SK-N-SH (cell line): ENCODE measurements around the gene FAM184A. TPM values are rescaled to one million over a fixed set of nuclear protein-coding genes. Genes with fewer than 3 reads are reported as not detected.

Source experiments
- CTCF ChIA-PET: fragments of 300-600, 350-600 bp; formaldehyde crosslinking; extraction: SDS; loops from one replicate; lab custom pipeline; 2021; lab: Yijun Ruan, JAX
- POLR2A ChIA-PET: fragments of 350-600 bp; sonication (Branson Sonifier 250); formaldehyde crosslinking; extraction: SDS; loops from one replicate; lab custom pipeline; 2020; ENCODE audit warnings: antibody characterized with exemption, inconsistent platforms; lab: Yijun Ruan, JAX
- DNase-seq: peaks from one replicate; pipeline ENCODE4 v3.0.0; 2012
- H2AFZ ChIP-seq: fragments of 200-600 bp; sonication (generic); 2 replicates; pipeline ENCODE4 v1.8.1; 2016; ENCODE audit warnings: antibody characterized with exemption, mild to moderate bottlenecking, low read depth
- H3F3A ChIP-seq: fragments of 200-600 bp; sonication (generic); replicated peaks from 2 replicates; pipeline ENCODE3; 2016; ENCODE audit warnings: antibody characterized with exemption, mild to moderate bottlenecking; ENCODE audit not compliant: insufficient read depth
- H3K27ac ChIP-seq, 2 experiments: fragments of 200-500 bp in 1 of 2; fragments of 200-600 bp in 1 of 2; sonication (Bioruptor generic) in 1 of 2; sonication (generic), shearing (Covaris generic) in 1 of 2; 2 replicates each; pipeline versions ENCODE4 v1.5.1 to v1.6.1; 2014 to 2016; ENCODE audit warnings: low read depth in 2 of 2, inconsistent platforms in 1 of 2, low read length in 1 of 2, mild to moderate bottlenecking in 1 of 2, mixed read lengths in 1 of 2
- H3K27me3 ChIP-seq: fragments of 200-600 bp; sonication (generic), shearing (Covaris generic); 2 replicates; pipeline ENCODE4 v1.6.1; 2016; ENCODE audit warnings: mixed run types; ENCODE audit not compliant: insufficient read depth
- H3K36me3 ChIP-seq, 2 experiments: fragments of 200-500 bp in 1 of 2; fragments of 200-600 bp in 1 of 2; sonication (Bioruptor generic) in 1 of 2; sonication (generic) in 1 of 2; replicated peaks in 1 of 2; 2 replicates each; pipeline versions ENCODE3 to v1.5.1; 2014 to 2016; ENCODE audit warnings: low read length in 1 of 2, mild to moderate bottlenecking in 1 of 2; ENCODE audit not compliant: insufficient read depth in 2 of 2, control insufficient read depth in 1 of 2
- H3K4me1 ChIP-seq, 2 experiments: fragments of 200-500 bp in 1 of 2; fragments of 200-600 bp in 1 of 2; sonication (Bioruptor generic) in 1 of 2; sonication (generic), shearing (Covaris generic) in 1 of 2; 2 replicates each; pipeline versions ENCODE4 v1.5.1 to v1.6.1; 2014 to 2016; ENCODE audit warnings: low read depth in 1 of 2, low read length in 1 of 2, mixed run types in 1 of 2; ENCODE audit not compliant: insufficient read depth in 2 of 2, control insufficient read depth in 1 of 2
- H3K4me2 ChIP-seq: fragments of 200-600 bp; sonication (generic), shearing (Covaris generic); 2 replicates; pipeline ENCODE4 v1.6.1; 2017; ENCODE audit warnings: mixed run types
- H3K4me3 ChIP-seq, 2 experiments: fragments of 200-500 bp in 1 of 2; fragments of 200-600 bp in 1 of 2; sonication (Bioruptor generic) in 1 of 2; sonication (generic), shearing (Covaris generic) in 1 of 2; 2 replicates each; pipeline versions ENCODE4 v1.5.1 to v1.8.1; 2014 to 2016; ENCODE audit warnings: low read depth in 2 of 2, inconsistent platforms in 1 of 2, low read length in 1 of 2, mild to moderate bottlenecking in 1 of 2, mixed read lengths in 1 of 2, moderate library complexity in 1 of 2
- H3K79me2 ChIP-seq: fragments of 200-600 bp; sonication (generic); 2 replicates; pipeline ENCODE4 v1.8.1; 2017; ENCODE audit warnings: mild to moderate bottlenecking; ENCODE audit not compliant: insufficient read depth
- H3K9ac ChIP-seq: fragments of 200-600 bp; sonication (generic); 2 replicates; pipeline ENCODE4 v1.6.1; 2017; ENCODE audit warnings: mixed run types
- H3K9me2 ChIP-seq: fragments of 200-600 bp; sonication (generic); 2 replicates; pipeline ENCODE4 v1.6.1; 2017; ENCODE audit warnings: mixed run types
- H3K9me3 ChIP-seq: fragments of 200-600 bp; sonication (generic); 2 replicates; pipeline ENCODE4 v1.6.1; 2017; ENCODE audit warnings: mixed run types, mild to moderate bottlenecking, moderate library complexity
- H4K20me1 ChIP-seq: fragments of 200-600 bp; sonication (generic); 2 replicates; pipeline ENCODE4 v1.6.1; 2017; ENCODE audit warnings: mild to moderate bottlenecking, mixed run types; ENCODE audit not compliant: insufficient read depth
- CTCF ChIP-seq: fragments of 200-600 bp; sonication (generic); IDR thresholded peaks from 2 replicates; pipeline ENCODE4 v1.6.1; 2017; ENCODE audit warnings: antibody characterized with exemption, mild to moderate bottlenecking, moderate library complexity
- EP300 ChIP-seq, 2 experiments: IDR thresholded peaks; 2 replicates each; pipeline versions ENCODE4 v1.4.0 to v1.6.1; 2012; ENCODE audit warnings: borderline replicate concordance in 1 of 2, low read depth in 1 of 2, low read length in 1 of 2
- RAD21 ChIP-seq: IDR thresholded peaks from 2 replicates; pipeline ENCODE4 v1.6.1; 2012; ENCODE audit warnings: mild to moderate bottlenecking, low read length
- RCOR1 ChIP-seq: fragments of 150-350 bp; IDR thresholded peaks from 2 replicates; pipeline ENCODE4 v1.6.1; 2017; ENCODE audit warnings: antibody characterized with exemption, low read length
- REST ChIP-seq: IDR thresholded peaks from 2 replicates; pipeline ENCODE4 v1.6.1; 2012; ENCODE audit warnings: mild to moderate bottlenecking, low read depth, low read length, moderate library complexity
- RXRA ChIP-seq: IDR thresholded peaks from 2 replicates; pipeline ENCODE4 v1.4.0; 2012; ENCODE audit warnings: low read depth, mild to moderate bottlenecking, borderline replicate concordance
- SMC3 ChIP-seq: IDR thresholded peaks from 2 replicates; pipeline ENCODE4 v1.6.1; 2012; ENCODE audit warnings: low read depth, low read length, improper control_type of control experiment
- WGBS: methylation state at CpG from one replicate; pipeline ENCODE4 v1.1.6; 2017; ENCODE audit warnings: low lambda C conversion rate; 5-methylcytosine and 5-hydroxymethylcytosine counted together
- polyA plus RNA-seq, 3 experiments: library from polyadenylated mRNA; depleted of rRNA; stranded (reverse); fragments of >200 nt; gene quantifications; 2 replicates each; pipeline ENCODE4 v1.2.3, GENCODE V29; 2012

The FAM184A gene
- polyA plus RNA-seq, 1 of the 3 experiments (the other 2 are of a cell fraction) = 0.38 TPM

- ChIA-PET CTCF (no interaction called here), POLR2A (no interaction called here)
- H3K4me2 ChIP-seq = no peak overlapping the region
- no peak overlapping the region for H3K9ac ChIP-seq
- no peaks in the 10 kb centered on the region for H3K36me3 ChIP-seq
- no peaks in the 10 kb centered on the region for H4K20me1 ChIP-seq
- H3K27ac ChIP-seq = no peak overlapping the region
- H3K4me3 ChIP-seq = no peak overlapping the region
- no peak for DNase-seq
- no peak overlapping the region for H2AFZ ChIP-seq
- TF ChIP-seq RXRA = no peak
- TF ChIP-seq, all 33 proteins: peak for 0
- Histone ChIP-seq H3K9me3 (no peaks in the 10 kb centered on the region), H3K27me3 (no peaks in the 10 kb centered on the region), H3F3A (no peaks in the 10 kb centered on the region), H3K4me1 (no peaks in the 10 kb centered on the region; a peak in 1 of 4 replicates), H3K79me2 (no peaks in the 10 kb centered on the region), H3K9me2 (no peaks in the 10 kb centered on the region)
- 78% methylated on average over 2 of the region's 2 CpGs for WGBS
Measured at GRCh38 chr6:119028091-119028490, 50.4 kb downstream of the FAM184A start.

GRCh38 chr6:119027465-119027864 is 51.0 kb downstream of the FAM184A start:
- H3K27ac ChIP-seq = no peak overlapping the region
- H3K9me2 ChIP-seq = no peaks in the 10 kb centered on the region
- TF ChIP-seq RAD21 (no peak), EP300 (IDR thresholded peaks at IDR 0.05; ENCODE audit: borderline replicate concordance in 1 of 2, low read depth in 1 of 2, low read length in 1 of 2) (no peak), CTCF (no peak), RCOR1 (no peak), REST (no peak), SMC3 (no peak)
- no peaks in the 10 kb centered on the region for H3K79me2 ChIP-seq
- no peaks in the 10 kb centered on the region; a peak in 1 of 4 replicates for H3K4me1 ChIP-seq
- no peak overlapping the region for H3K9ac ChIP-seq
- no peak overlapping the region for H3K4me3 ChIP-seq
- WGBS = 63% methylated on average over 3 of the region's 3 CpGs
- DNase-seq = no peak
- H4K20me1 ChIP-seq = no peaks in the 10 kb centered on the region
- H2AFZ ChIP-seq = no peak overlapping the region
- H3K36me3 ChIP-seq = no peaks in the 10 kb centered on the region
- no peaks in the 10 kb centered on the region for H3K9me3 ChIP-seq
- no peaks in the 10 kb centered on the region for H3K27me3 ChIP-seq
- no peaks in the 10 kb centered on the region for H3F3A ChIP-seq
- CTCF ChIA-PET = no interaction called here
- no peak overlapping the region for H3K4me2 ChIP-seq
- POLR2A ChIA-PET = no interaction called here
